ENCODE measurements around the gene CDC42BPG.
"Not testable (repeated sequence)": the region's sequence is repeated elsewhere in the genome, so short reads cannot be mapped to it uniquely, and the experiment has no call there.

The CDC42BPG gene

GRCh38 chr11:64833198-64833502 is 11.3 kb downstream of the CDC42BPG start:
- no peak for DNase-seq

GRCh38 chr11:64832467-64833197 is 11.8 kb downstream of the CDC42BPG start:
- DNase-seq: no peak

- DNase-seq: no peak
These were observed 13.0 kb downstream of the CDC42BPG start for GRCh38 chr11:64831411-64831891.

DNA sequence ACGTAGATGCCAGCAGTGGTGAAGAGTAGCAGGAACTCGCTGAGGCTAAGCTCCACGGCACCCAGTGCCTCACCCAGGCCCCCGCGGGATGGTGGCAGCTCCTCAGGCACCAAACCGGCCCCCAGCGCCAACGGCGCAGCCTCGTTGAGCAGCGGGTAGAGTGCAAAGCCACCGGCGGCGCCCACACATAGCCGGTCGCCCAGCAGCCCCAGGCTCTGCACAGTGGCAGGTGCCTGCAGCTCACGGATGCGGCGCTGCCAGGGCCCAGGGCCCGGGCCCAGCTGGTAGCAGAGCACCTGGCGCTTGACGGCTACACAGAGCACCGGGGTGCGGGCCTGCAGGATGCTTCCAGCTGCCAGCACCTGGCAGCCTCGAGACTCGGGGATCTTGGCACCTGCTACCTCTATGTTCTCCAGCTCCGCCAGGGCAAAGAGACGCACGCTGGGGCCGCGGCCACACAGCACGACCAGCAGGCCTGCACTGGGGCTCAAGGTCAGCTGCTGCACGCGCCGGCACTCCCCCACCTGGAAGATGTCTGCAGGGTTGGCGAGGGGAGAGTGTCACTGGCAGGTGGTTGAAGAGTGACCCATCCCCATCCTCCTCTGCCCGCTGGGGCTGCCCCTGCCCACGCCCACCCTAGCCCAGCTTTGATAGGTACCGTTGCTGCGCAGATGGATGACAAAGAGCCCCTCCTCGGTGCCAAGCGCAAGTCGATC is 14.8 kb downstream of the CDC42BPG start:
- DNase-seq: no peak

- no peak for DNase-seq
These were observed 17.0 kb downstream of the CDC42BPG start for GRCh38 chr11:64827451-64827839.

- no peak for DNase-seq
These were observed 17.6 kb downstream of the CDC42BPG start for GRCh38 chr11:64826578-64827450.

- DNase-seq: no peak
These were observed 18.4 kb downstream of the CDC42BPG start for GRCh38 chr11:64826062-64826461.

DNA sequence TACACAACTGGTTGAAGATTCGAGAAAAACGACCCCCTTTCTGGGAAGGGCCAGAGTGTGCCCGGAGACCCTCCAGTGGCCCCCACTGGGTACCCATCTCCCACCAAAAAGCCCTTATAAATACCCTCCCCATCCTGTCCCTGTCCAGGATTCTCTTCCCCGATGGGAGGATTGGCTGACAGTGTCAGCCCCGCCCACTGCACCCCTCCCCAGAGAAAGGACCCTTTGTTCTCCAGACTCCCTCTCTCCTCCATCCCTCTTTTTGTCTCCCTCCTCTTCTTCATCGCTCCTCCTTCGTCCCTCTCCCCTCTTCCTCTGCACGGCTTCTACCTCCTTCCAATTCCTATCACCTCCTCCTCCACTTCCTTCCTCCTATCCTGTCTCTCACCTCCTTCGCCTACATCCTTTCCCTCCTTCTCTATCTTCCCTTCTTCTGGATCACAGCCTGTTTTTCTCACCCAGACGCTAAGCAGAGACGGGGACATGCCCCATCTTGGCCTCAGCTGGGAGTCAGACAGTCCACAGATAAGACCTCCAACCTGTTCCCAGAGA is 20.8 kb downstream of the CDC42BPG start:
- DNase-seq: no peak

DNA sequence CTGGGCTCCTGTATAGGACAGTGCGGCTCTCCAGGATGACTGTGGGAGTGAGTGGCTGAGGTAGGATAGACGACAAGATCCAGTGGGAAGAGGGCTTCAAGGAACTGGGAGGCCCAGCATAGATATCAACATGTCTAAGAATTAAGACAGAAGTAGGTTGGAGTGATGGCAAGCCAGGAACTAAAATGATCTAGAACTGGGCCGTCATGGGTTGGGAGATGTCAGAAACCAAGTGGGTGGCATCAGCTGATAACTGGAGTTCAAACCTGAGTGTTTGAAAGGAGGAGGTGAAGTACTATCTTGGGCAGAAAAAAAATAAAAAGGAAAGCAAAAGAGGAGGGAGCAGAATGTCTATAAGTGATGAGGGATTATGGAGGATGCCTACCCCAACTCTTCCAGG is 27.0 kb downstream of the CDC42BPG start:
- no peak for DNase-seq

DNA sequence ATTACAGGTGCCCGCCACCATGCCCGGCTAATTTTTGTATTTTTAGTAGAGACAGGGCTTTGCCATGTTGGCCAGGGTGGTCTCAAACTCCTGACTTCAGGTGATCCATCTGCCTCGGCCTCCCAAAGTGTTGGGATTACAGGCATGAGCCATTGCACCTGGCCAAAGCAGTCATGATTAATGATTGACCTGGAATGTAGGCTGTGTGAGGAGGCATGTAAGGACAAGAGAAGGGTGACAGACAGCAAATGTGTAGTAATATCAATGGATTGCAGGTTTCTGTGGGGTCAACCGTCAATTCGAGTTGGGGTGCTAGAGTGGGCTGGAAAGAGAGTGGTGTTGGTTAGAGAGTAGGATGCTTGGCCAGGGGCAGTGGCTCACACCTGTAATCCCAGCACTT is 29.0 kb downstream of the CDC42BPG start:
- not testable (repeated sequence) for DNase-seq

GRCh38 chr11:64814712-64815187 is 29.7 kb downstream of the CDC42BPG start:
- no peak for DNase-seq

DNA sequence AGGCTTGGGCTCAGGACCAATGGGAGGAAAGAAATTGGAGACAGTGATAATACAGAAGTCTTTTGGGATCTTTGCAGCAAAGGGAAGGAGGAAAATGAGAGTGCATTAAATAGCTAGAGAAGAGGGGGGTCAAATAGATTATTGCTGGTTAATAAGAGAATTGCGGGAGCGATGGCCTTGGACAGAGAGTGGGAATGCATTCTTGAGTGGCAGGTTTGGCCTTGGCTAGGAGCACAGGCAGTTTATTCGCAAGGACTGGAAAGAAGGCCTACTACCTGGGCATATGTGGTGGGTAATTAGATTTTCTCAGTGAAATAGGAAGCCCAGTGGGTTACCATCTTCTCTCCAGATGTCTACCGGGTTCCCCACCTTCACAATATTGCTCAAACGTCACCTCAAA is 30.6 kb downstream of the CDC42BPG start:
- DNase-seq: no peak

GRCh38 chr11:64810891-64811272 is 33.6 kb downstream of the CDC42BPG start:
- no peak for DNase-seq

DNA sequence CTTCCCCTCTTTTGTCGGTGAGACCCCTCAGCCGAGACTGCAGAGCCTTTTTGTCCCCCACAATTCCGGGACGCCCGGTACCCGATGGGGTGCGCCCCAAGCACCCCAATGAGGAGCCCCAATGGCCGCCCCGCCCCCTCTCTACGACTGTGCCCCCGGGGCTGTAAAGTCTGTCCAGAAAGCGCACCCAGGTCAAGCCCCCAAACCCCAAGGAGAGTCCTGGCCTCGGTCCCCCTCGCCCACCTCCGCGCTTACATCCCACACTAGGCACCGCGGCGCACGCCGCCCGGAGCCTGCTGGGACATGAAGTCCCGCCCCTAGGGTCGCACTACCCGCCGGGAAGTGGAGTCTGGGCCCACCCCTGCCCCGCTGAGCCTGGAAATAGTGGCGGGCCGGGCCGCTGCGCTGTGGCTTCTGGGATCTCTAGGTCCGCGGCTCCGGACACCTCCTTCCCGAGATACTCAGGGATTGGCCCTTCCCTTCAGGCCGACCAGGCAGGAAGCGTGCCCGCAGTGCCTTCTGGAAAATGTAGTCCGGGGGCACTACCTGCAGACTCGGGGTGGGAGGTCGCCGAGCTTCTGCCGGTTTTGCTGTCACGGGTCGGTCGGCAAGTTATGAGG is 34.1 kb downstream of the CDC42BPG start, which contains the start of gene MEN1:
TSS of gene MEN1 (minus strand) at position 281 of the 620 bp plus-strand sequence. CDS start 442 bp downstream, outside the sequence.
- peak; percentile 98 for DNase-seq

DNA sequence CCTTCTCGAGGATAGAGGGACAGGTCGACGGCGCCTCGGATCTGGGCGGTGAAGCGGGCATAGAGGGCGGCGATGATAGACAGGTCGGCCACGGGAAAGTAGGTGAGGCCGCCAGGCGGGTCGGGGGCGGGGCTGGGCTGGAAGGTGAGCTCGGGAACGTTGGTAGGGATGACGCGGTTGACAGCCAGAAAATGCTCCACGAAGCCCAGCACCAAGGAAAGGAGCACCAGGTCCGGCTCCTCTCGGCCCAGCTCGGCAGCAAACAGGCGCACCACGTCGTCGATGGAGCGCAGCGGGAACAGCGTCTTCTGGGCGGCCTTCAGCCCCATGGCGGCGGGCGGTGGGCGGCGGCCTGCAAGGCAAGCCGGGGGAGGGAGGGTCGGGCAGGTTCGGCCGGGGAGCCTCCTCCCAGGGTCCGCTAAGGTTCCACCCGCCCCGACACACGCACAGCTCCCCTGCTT is 34.6 kb downstream of the CDC42BPG start:
- no peak for DNase-seq

DNA sequence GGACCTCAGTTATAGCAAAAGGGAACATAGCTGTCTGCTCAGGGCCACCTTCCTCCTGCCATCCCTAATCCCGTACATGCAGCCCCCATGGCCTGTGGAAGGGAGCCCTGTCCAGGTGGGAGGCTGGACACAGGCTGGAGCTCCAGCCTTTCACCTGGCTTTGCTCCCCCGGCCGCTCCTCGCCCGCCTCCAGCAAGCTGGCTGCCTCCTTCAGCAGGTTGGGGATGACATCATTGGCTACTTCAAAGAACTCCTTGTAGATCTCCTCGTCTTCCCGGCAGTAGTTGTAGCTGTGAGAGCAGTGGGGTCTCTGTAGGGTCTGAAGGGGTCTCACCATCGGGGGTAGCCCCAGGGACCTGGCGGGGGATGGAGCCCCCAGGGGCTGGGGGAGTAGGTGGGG is 39.0 kb downstream of the CDC42BPG start:
- no peak for DNase-seq

DNA sequence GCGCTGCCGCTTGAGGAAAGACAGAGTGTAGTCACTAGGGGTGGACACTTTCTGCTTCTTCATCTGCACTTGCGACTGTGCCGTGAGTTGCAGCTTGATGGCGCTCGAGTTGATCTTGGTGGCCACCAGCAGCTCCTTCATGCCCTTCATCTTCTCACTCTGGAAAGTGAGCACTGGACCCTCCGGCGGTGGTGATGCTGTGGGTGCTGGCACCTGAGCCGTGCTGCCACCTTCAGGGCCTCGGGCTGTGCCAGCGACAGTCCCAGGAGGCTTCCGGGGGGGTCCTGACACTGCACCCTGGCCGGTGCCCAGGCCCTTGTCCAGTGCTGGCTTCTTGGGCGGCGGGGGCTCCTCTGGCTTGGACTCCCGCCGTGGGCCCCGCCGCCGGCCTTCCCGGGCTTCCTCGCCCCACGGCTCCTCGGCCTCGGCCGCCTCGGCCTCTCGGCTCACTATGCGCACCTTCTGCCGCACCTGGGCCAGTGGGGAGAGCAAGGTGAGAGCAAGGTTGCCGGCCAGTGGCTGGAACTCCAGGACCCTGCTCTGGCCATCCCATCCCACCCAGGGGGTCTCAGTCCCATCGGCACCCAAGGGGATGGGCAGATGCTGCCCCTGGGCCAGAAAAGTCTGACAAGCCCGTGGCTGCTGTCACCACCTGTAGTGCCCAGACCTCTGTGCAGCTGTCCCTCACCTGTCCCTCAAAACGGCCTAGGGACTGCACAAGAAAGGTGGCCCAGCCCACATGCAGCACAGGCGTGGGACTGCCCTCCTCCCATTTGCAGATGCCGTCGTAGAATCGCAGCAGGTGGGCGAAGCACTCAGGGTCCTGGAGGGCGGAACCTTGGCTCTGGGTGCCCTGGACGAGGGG is 39.9 kb downstream of the CDC42BPG start:
- no peak for DNase-seq

DNA sequence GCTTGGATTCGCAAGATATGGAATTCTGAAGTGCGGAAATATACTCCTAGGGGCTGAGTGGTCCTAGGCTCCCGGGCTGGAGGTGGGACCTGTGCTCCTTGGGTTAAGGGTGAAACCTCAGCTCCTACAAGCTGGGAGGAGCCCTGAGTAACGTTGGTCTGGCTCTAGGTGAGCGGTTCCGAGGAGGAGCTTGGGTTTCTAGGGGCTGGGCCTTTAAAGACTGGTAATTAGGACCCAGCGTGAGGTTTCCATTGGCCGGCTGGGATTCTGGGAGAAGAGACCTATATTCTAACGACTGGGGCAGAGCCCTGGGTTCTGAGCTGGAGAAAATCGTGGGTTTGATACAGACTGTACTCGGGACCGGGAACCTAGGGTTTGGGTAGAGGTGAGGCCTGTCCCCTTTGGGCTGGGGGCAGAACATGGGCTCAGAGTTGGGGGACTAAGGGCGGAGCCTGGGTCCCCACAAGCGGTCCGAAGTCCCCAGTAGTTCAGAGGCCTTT is 40.6 kb downstream of the CDC42BPG start:
- DNase-seq: no peak

DNA sequence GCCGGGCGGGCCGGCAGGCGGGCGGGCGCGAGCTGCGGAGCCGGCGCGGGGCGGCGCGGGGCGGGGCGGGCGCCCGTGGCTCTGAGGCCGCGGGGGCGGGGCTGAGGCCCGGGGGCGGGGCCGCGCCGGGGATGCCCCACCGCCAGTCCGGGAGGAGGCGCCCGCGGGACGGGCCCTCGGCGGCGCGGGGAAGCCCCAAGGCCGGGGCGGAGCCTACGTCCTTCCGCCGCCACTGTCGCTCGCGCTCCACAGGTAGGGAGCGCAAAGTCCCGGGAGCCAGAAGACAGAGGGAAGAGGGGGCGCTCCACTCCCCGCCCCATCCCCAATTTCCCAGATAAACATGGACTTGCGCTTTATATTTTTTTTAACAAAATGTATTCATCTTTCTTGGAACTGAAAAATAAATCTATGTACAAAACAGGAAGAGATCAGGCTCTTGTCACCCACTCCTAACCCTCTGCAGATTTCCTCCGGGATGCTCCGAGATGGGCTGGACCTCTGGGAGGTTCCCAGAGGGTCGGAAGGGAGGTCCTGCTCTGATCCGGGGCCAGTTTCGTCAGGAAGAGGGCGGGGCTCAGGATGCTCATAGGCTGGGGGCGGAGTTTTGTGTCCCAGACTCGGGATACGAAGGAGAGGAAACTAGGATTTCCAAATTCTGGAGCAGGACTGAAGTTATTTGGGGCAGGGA is 41.2 kb downstream of the CDC42BPG start, which contains the start of gene MAP4K2:
TSS of gene MAP4K2 (minus strand) at position 57 of the 688 bp plus-strand sequence. CDS start 65 bp downstream, outside the sequence.
- DNase-seq: peak; percentile 92

Measured in femur (tissue), 1 donor.